ENCODE measurements around the gene DNAJC18. TPM values are rescaled to one million over a fixed set of nuclear protein-coding genes. Genes with fewer than 3 reads are reported as not detected.

DNAJC18 gene
- total RNA-seq, 4 donors from 2014 or later = 8.3 to 15.4 (median 13.4) TPM

DNA sequence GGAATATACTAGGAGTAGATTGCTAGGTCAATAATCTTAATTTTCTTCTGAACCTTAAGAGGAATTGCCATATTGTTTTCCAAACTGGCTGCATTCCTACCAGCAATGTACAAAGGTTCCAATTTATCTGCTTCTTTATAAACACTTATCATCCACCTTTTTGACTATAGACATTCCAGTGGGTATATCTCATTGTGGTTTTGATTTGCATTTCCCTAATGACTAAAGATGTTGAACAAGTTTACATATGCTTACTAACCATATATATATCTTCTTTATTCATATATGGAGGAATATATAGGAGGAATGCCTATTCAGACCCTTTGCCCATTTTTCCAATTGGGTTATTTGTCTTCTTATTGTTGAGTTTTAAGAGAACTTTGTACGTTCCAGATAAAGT is 7.6 kb downstream of the DNAJC18 start:
- TF ChIP-seq POLR2A (IDR thresholded peaks at IDR 0.05; ENCODE audit: low read depth) (no peak), POLR2AphosphoS5 (IDR thresholded peaks at IDR 0.05) (no peak), EP300 (IDR thresholded peaks at IDR 0.05) (no peak)
- TF ChIP-seq, protein P1, sequence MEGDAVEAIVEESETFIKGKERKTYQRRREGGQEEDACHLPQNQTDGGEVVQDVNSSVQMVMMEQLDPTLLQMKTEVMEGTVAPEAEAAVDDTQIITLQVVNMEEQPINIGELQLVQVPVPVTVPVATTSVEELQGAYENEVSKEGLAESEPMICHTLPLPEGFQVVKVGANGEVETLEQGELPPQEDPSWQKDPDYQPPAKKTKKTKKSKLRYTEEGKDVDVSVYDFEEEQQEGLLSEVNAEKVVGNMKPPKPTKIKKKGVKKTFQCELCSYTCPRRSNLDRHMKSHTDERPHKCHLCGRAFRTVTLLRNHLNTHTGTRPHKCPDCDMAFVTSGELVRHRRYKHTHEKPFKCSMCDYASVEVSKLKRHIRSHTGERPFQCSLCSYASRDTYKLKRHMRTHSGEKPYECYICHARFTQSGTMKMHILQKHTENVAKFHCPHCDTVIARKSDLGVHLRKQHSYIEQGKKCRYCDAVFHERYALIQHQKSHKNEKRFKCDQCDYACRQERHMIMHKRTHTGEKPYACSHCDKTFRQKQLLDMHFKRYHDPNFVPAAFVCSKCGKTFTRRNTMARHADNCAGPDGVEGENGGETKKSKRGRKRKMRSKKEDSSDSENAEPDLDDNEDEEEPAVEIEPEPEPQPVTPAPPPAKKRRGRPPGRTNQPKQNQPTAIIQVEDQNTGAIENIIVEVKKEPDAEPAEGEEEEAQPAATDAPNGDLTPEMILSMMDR (IDR thresholded peaks at IDR 0.05) = no peak
- Histone ChIP-seq H3K9me3 (no peaks in the 10 kb centered on the region), H3K4me1 (no peaks in the 10 kb centered on the region), H3K36me3 (peaks cover 9 to 88% (median 51%) of the 10 kb centered on the region in 4 donors), H3K27ac (replicated peaks in 1 of 4) (no peak overlapping the region), H3K27me3 (no peaks in the 10 kb centered on the region), H3K4me3 (no peak overlapping the region)
- no peak for DNase-seq (ENCODE audit: extremely low spot score)
- intact Hi-C loops (cut with DNase I) = loop anchor here (10.0 kb wide), 1 partner anchor 343 kb away; no protein-coding TSS in a partner anchor
- WGBS = 97% methylated on average over 1 of the region's 1 CpG

DNA sequence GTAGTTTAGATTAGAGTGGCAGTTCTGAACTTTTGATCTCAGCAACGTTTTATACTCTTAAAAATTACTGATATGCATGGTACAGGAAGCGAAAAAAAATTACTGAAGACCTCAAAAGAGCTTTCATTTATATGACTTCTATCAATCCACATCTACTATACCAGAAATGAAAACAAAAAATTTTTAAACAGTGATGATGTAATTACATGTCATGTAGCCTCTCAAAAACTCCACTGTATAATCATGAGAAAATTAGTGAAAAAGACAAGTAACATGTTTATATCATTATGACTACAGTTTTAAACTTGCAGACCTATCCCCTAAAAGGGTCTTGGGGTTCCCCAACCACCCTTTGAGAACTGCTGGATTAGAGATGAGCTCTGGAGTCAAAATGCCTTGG is 9.3 kb downstream of the DNAJC18 start:
- TF ChIP-seq EP300 (IDR thresholded peaks at IDR 0.05) (no peak), POLR2A (IDR thresholded peaks at IDR 0.05; ENCODE audit: low read depth) (no peak), POLR2AphosphoS5 (IDR thresholded peaks at IDR 0.05) (no peak)
- TF ChIP-seq, protein P1 (IDR thresholded peaks at IDR 0.05) = no peak
- no peaks in the 10 kb centered on the region for H3K4me1 ChIP-seq
- H3K4me3 ChIP-seq = no peak overlapping the region
- 80% methylated on average over 2 of the region's 2 CpGs for WGBS
- peaks cover 4 to 91% (median 60%) of the 10 kb centered on the region in 4 donors for H3K36me3 ChIP-seq
- intact Hi-C loops (cut with DNase I) = loop anchor here (10.0 kb wide), 1 partner anchor 345 kb away; no protein-coding TSS in a partner anchor
- H3K9me3 ChIP-seq = no peaks in the 10 kb centered on the region
- DNase-seq (ENCODE audit: extremely low spot score) = no peak
- no peaks in the 10 kb centered on the region for H3K27me3 ChIP-seq
- H3K27ac ChIP-seq (replicated peaks in 1 of 4) = no peak overlapping the region

DNA sequence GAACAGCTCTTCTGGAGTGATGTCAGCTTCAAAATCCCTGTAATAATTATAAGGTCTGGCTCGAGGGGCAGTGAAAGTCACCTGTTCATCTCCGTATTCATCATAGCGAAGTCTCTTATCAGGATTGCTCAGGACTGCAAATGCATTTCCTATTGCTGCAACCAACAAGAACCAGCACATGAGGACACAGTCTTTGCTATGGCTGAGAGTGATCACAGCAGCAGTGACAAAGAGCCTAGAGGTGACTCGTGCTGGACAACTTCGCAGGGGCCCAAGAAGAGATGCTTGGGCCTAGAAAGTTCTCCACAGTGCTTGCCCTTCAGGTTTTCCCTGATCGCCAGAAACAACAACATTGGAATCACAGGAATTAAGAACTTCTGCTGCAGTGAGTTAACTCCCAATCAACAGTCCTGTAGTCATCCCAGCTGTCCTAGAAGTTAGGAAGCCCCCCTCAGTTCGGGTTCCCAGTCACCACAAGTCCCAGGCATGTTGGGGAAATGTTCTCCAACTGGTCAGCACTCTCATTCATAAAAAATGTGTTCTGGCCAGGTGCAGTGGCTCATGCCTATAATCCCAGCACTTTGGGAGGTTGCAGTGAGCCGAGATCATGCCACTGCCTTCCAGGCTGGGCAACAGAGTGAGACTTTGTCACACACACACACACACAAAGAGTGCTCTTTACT is 13.0 kb downstream of the DNAJC18 start:
- TF ChIP-seq POLR2A (IDR thresholded peaks at IDR 0.05; ENCODE audit: low read depth) (no peak), POLR2AphosphoS5 (IDR thresholded peaks at IDR 0.05) (no peak), EP300 (IDR thresholded peaks at IDR 0.05) (no peak)
- TF ChIP-seq, protein P1 (IDR thresholded peaks at IDR 0.05) = no peak
- intact Hi-C loops (cut with DNase I) = no loop called here
- Histone ChIP-seq H3K4me3 (no peak overlapping the region), H3K9me3 (no peaks in the 10 kb centered on the region), H3K36me3 (peaks cover 0 to 76% (median 56%) of the 10 kb centered on the region in 4 donors), H3K27me3 (no peaks in the 10 kb centered on the region), H3K27ac (replicated peaks in 1 of 4) (no peak overlapping the region), H3K4me1 (peaks cover 0 to 4% (median 0%) of the 10 kb centered on the region in 4 donors)
- WGBS = 77% methylated on average over 7 of the region's 8 CpGs
- DNase-seq (ENCODE audit: extremely low spot score) = no peak

DNA sequence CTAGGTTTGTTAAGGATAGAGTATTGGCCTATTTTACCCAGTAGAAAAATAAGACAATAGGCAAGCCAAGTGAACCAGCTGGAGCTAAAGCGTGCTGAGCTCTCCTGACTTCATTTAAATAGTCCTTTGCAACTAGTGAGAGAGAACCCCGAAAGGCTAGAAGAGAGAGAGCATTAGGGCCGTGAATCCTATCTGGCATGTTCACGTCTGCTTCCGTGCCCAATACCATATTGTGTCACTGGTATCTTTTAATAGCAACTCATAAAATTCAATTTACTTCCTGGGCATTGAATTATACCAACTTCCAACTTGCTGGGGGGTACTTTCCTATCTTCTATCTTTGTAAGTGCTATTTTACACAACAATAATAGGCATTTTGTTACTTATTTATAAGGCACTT is 13.8 kb downstream of the DNAJC18 start:
- H3K4me3 ChIP-seq = no peak overlapping the region
- DNase-seq (ENCODE audit: extremely low spot score) = no peak
- H3K36me3 ChIP-seq = peaks cover 0 to 73% (median 60%) of the 10 kb centered on the region in 4 donors
- intact Hi-C loops (cut with DNase I) = no loop called here
- WGBS = 85% methylated on average over 5 of the region's 5 CpGs
- no peak overlapping the region for H3K27ac ChIP-seq (replicated peaks in 1 of 4)
- no peaks in the 10 kb centered on the region for H3K9me3 ChIP-seq
- TF ChIP-seq, protein P1 (IDR thresholded peaks at IDR 0.05) = no peak
- TF ChIP-seq POLR2A (IDR thresholded peaks at IDR 0.05; ENCODE audit: low read depth) (no peak), EP300 (IDR thresholded peaks at IDR 0.05) (no peak), POLR2AphosphoS5 (IDR thresholded peaks at IDR 0.05) (no peak)
- peaks cover 0 to 4% (median 0%) of the 10 kb centered on the region in 4 donors for H3K4me1 ChIP-seq
- H3K27me3 ChIP-seq = no peaks in the 10 kb centered on the region

Measured in esophagus muscularis mucosa (tissue), 4 donors.